ENCODE results near the gene RAB3GAP2.
"Not testable (repeated sequence)": the region's sequence is repeated elsewhere in the genome, so short reads cannot be mapped to it uniquely, and the experiment has no call there.

The RAB3GAP2 gene

GRCh38 chr1:220236278-220236677 lies 36.0 kb downstream of the RAB3GAP2 start:
- DNase-seq: not testable (repeated sequence)

DNA sequence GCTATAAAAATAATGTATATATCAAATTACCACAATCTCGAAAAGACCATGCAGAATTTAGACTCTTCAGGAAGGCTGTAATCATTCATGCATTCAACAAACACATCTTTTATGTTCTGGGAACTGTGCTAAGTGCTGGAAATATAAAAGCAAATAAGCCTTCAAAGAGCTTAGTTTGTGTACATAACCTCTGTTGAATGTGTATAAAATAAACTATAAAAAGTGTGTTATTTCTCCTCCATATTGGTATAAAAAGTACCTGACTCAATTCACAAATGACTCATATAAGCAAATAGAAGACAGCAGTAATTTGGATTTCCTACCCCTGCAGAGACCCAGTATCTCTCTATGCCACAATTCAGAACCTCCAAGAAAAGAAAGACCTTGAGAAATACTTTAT lies 36.8 kb downstream of the RAB3GAP2 start:
- no peak for DNase-seq

DNA sequence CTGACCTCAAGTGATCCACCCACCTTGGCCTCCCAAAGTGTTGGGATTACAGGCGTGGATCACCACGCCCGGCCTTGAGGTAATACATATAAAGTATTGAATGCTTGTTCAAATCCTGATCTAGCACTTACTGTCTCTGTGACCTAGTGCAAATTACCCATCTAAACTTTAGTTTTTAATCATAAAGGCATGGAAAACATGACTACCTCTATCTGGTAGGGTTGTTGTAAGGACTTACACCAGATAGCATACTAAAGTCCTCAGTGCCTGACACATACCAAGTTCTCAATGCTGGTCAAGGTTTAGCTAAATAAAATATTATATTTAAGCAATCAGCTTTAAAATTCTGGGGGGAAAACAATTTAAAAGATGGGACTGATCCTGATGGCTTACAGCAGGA lies 38.3 kb downstream of the RAB3GAP2 start:
- no peak for DNase-seq

- no peak for DNase-seq
Measured at GRCh38 chr1:220229771-220230170, 42.5 kb downstream of the RAB3GAP2 start.

- no peak for DNase-seq
Measured at GRCh38 chr1:220227393-220227792, 44.9 kb downstream of the RAB3GAP2 start.

- DNase-seq: no peak
Measured at GRCh38 chr1:220226752-220227151, 45.5 kb downstream of the RAB3GAP2 start.

DNA sequence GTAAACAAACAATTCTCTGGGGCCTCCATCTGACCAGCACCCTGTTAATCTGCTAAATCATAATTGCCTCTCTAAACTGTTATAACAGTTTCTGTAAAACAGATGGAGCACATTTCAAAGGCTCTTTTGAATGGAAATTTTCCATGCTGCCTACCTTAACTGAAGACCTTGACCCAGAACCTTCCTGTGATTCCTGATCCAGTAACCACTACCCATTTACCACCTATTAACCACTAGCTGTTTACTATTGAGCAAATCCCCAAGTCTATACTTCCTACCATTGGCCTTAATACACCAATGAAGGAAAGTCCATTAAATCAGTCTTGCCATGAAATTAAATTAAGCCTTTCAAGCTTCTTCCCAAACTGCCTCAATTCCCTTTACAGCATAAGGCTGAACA lies 46.3 kb downstream of the RAB3GAP2 start:
- DNase-seq: no peak

- DNase-seq: no peak
Measured at GRCh38 chr1:220224611-220225124, 47.6 kb downstream of the RAB3GAP2 start.

- no peak for DNase-seq
Measured at GRCh38 chr1:220224033-220224432, 48.2 kb downstream of the RAB3GAP2 start.

DNA sequence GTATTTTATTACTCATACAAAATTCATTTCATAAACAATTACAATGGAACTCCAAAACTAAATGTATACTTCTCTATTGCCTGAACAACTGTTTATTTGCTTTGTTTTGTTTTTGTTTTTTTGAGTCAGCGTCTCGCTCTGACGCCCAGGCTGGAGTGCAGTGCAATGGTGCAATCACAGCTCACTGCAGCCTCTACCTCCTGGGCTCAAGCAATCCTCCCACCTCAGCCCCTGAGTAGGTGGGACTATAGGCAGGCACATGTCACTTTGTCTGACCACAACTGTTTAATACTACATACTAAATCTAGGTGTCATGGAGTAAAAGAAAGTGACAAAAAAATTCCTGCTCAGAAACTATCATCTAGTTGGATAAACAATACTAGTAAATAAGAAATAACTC lies 49.3 kb downstream of the RAB3GAP2 start:
- no peak for DNase-seq

DNA sequence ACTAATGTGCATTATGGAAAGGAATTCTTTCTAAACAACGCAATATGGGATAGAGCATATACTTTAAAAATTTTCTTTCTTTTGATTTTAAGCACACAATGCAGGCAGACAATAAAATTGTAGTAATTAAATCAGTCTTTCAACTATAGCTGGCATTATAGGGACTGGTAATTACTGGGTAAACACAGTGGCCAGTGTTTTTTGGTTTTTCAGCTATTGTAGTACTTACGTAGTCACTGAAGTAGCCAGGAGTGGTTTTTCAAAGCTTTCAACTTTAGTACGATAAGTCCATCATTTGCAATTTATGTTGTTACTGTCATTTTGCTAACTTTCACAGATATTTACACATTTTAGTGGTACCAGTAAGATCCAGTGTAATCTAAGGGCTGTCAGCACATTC lies 50.6 kb downstream of the RAB3GAP2 start:
- no peak for DNase-seq

- no peak for DNase-seq
Measured at GRCh38 chr1:220221269-220221668, 51.0 kb downstream of the RAB3GAP2 start.

DNA sequence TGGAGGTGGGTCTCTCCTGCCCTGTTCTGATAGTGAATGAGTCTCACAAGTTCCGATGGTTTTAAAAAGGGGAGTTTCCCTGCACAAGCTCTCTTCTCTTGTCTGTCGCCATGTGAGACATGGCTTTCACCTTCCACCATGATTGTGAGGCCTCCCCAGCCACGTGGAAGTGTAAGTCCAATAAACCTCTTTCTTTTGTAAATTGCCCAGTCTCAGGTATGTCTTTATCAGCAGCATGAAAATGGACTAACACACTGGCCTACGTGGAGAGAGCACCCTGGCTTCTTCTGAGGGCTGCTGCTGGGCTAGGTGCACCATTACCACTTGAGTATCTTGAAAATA lies 51.6 kb downstream of the RAB3GAP2 start:
- DNase-seq: not testable (repeated sequence)

GRCh38 chr1:220219865-220220698 lies 52.2 kb downstream of the RAB3GAP2 start:
- DNase-seq: no peak

DNA sequence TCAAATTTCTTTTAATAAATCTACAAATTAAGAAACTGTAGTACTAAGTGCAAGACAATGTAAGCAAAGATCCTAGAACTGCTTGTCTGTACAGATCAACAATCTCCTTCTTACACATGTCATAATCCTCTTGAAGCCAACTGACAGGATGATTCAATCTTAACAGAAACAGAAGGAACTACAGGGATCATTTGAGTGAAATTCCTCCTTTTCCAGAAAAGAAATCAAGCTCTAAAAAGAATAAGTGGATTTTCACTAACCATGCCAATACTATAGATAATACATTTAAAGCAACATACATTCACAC lies 53.2 kb downstream of the RAB3GAP2 start:
- DNase-seq: no peak

GRCh38 chr1:220218397-220219135 lies 53.7 kb downstream of the RAB3GAP2 start:
- peak; percentile 46 for DNase-seq

DNA sequence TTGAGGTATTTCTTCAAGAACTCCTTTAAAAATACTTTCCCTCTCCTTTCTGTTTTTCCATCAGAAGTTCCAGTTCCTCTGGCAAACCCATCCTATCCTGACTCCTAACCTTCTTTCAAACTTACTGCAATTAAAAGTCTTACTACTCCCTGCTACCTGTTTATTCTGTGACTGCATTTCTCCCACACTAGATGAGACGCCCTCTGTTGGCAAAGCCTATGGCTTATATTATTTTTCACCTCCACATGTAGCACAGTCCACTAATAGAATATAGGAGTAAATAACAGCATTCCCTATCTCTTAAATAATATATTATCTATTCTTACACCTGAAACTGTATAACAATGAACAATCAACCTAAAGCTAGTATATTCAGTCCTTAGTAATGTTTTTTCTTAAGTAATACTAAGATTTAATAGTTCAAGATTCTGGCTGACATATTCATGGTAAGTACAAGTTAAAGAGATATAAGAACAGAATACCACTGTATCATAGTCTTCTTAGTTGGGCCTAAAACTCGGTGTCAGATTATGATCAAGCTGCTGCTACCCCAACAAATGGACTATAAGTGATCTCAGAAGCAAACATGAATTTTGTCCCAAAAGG lies 54.8 kb downstream of the RAB3GAP2 start:
- no peak for DNase-seq

- DNase-seq: no peak
Measured at GRCh38 chr1:220213382-220213983, 58.8 kb downstream of the RAB3GAP2 start.

DNA sequence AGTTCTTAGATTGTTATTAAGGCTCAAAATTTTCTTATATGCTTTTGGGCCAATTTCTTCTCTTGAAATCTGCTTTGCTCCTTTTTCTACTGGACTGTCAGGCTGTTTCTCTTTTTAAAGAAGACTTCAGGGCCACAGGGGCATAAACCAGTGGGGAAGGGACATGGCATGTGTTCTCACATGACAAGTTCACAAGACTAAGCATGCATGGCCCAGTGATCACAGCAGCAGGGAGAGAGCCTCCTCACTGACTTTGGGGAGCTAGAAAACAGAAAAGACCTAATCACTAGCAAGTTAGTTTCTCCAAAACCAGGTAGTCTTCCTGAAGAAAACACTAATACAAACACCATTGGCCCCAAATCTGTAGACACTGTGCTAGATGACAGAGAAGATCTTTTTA lies 64.8 kb downstream of the RAB3GAP2 start:
- DNase-seq: no peak

- DNase-seq: not testable (repeated sequence)
Measured at GRCh38 chr1:220204758-220205157, 67.5 kb downstream of the RAB3GAP2 start.

GRCh38 chr1:220203816-220204215 lies 68.4 kb downstream of the RAB3GAP2 start:
- no peak for DNase-seq

GRCh38 chr1:220198186-220199005 lies 73.9 kb downstream of the RAB3GAP2 start:
- DNase-seq: no peak

DNA sequence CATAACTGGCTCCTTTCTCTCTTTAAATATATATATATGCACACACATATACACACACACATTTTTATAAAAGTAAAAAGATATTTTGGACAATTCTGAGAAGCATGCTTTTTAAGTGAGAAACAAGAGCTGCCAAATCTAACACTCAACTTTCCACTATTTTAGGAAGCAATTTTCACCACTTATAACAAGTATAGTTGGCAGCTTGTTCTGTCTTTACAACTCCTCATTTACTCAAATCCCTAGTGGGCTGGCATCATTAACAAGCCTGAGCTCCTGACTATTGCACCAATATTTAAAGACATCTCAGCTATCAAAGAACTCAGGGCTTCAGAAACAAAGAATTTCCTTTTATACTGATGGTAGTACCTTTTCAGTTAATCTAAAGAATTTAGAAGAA lies 76.6 kb downstream of the RAB3GAP2 start:
- DNase-seq: no peak
